Heart left ventricle (tissue), 13 donors: Measurements from ENCODE around the gene ASCC1.

ENCODE experiments used
- CTCF ChIP-seq, 12 donors: fragments of 200-600 bp; sonication (generic) in 4 of 12; IDR thresholded peaks; one replicate each; pipeline versions ENCODE4 v1.5.0 to v1.8.0; 2018 to 2022; ENCODE audit warnings: antibody characterized with exemption in 12 of 12, mild to moderate bottlenecking in 5 of 12
- POLR2A ChIP-seq, 2 donors: fragments of 450-650 bp; IDR thresholded peaks; one replicate each; pipeline ENCODE4 v1.6.1; 2017; ENCODE audit warnings: antibody characterized with exemption in 2 of 2, mild to moderate bottlenecking in 2 of 2, moderate library complexity in 2 of 2
- donor health status: ischemic (EF 13 %, LVEDD 7.1; RV severe dilation, severe dysfunction).
- donor health status: DM: no; HTN: yes; CAD: no.
- donor health status: DM: no; HTN: no; CAD: no.
- donor health status: ischemic (EF 25% LVEDD 6.9; RV normal size, moderate dysfunction).
- donor health status: ischemic (EF 25% LVEDD 5.7; RV mildly dilated, moderate dysfunction).
- donor health status: ischemic (EF 35%, LVEDD 5.7; RV mildly dilated, moderate dysfunction).
- donor health status: nonischemic (EF 11% LVEDD 7.7; RV severe dilation, severe dysfunction).
- donor health status: DM: yes; HTN: yes; CAD: no.
- donor health status: PGD.
- donor health status: ischemic (EF 29% LVEDD 5.4; RV normal size, mild dysfunction).
- donor health status: nonischemic (EF 23%, LVEDD 6.1; RV moderate dilation, normal function).

GRCh38 chr10:72068901-72069446, 147.1 kb downstream of the ASCC1 start:
- TF ChIP-seq CTCF (IDR thresholded peaks at IDR 0.05) (no peak), POLR2A (IDR thresholded peaks at IDR 0.05) (no peak)
